ENCODE results near the gene AUTS2. TPM values are rescaled to one million over a fixed set of nuclear protein-coding genes. Genes with fewer than 3 reads are reported as not detected.

AUTS2 gene
- total RNA-seq, 1 experiment from 2014 or later = 2.5 TPM

- Histone ChIP-seq H3K4me3 (ENCODE audit: low read depth in 2 of 2, low read length in 2 of 2) (no peak overlapping the region), H3K9me3 (ENCODE audit: control insufficient read depth, insufficient read depth, low read depth, low read length) (no peaks in the 10 kb centered on the region), H3K27ac (ENCODE audit: low read length) (no peak overlapping the region), H3K27me3 (ENCODE audit: control insufficient read depth, insufficient read depth, low read length) (no peaks in the 10 kb centered on the region), H3K36me3 (ENCODE audit: control insufficient read depth, insufficient read depth, low read length) (no peaks in the 10 kb centered on the region), H3K4me1 (ENCODE audit: control insufficient read depth, insufficient read depth, low read length) (no peaks in the 10 kb centered on the region)
- no TSS peak for BruUV-seq (replicated peaks)
- TF ChIP-seq POLR2AphosphoS5 (IDR thresholded peaks at IDR 0.05; ENCODE audit: low read depth, low read length) (no peak), CTCF (IDR thresholded peaks at IDR 0.05) (no peak), REST (IDR thresholded peaks at IDR 0.05; ENCODE audit: insufficient read depth in 1 of 2, low read depth in 2 of 2, low read length in 1 of 2) (no peak), SIN3A (IDR thresholded peaks at IDR 0.05; ENCODE audit: borderline replicate concordance, insufficient read depth, low read depth, low read length) (no peak), TCF7L2 (IDR thresholded peaks at IDR 0.05; ENCODE audit: low read depth, low read length) (no peak)
- ATAC-seq (no peak), DNase-seq (ENCODE audit: low read depth, low spot score) (no peak)
- in situ Hi-C loops (cut with HindIII; ENCODE audit: low pct_unique_long_range_greater_than_20kb, low sequenced_read_pairs) (no loop called here), intact Hi-C loops (cut with micrococcal nuclease; ENCODE audit: unreplicated experiment) (no loop called here)
- POLR2A ChIA-PET = no interaction called here
- CTCF ChIA-PET = no interaction called here
These were observed 1034.1 kb downstream of the AUTS2 start for GRCh38 chr7:70632400-70632799.

GRCh38 chr7:70634071-70634470 is 1035.8 kb downstream of the AUTS2 start:
- CTCF ChIA-PET = no interaction called here
- H3K27ac ChIP-seq (ENCODE audit: low read length) = no peak overlapping the region
- H3K36me3 ChIP-seq (ENCODE audit: control insufficient read depth, insufficient read depth, low read length) = no peaks in the 10 kb centered on the region
- intact Hi-C loops (cut with micrococcal nuclease; ENCODE audit: unreplicated experiment) = no loop called here
- ATAC-seq (no peak), DNase-seq (ENCODE audit: low read depth, low spot score) (no peak)
- no peaks in the 10 kb centered on the region for H3K4me1 ChIP-seq (ENCODE audit: control insufficient read depth, insufficient read depth, low read length)
- TF ChIP-seq REST (IDR thresholded peaks at IDR 0.05; ENCODE audit: insufficient read depth in 1 of 2, low read depth in 2 of 2, low read length in 1 of 2) (no peak), CTCF (IDR thresholded peaks at IDR 0.05) (no peak), POLR2AphosphoS5 (IDR thresholded peaks at IDR 0.05; ENCODE audit: low read depth, low read length) (no peak), TCF7L2 (IDR thresholded peaks at IDR 0.05; ENCODE audit: low read depth, low read length) (no peak), SIN3A (IDR thresholded peaks at IDR 0.05; ENCODE audit: borderline replicate concordance, insufficient read depth, low read depth, low read length) (no peak)
- no peaks in the 10 kb centered on the region for H3K27me3 ChIP-seq (ENCODE audit: control insufficient read depth, insufficient read depth, low read length)
- no TSS peak for BruUV-seq (replicated peaks)
- POLR2A ChIA-PET = no interaction called here
- no peak overlapping the region for H3K4me3 ChIP-seq (ENCODE audit: low read depth in 2 of 2, low read length in 2 of 2)
- no peaks in the 10 kb centered on the region for H3K9me3 ChIP-seq (ENCODE audit: control insufficient read depth, insufficient read depth, low read depth, low read length)
- in situ Hi-C loops (cut with HindIII; ENCODE audit: low pct_unique_long_range_greater_than_20kb, low sequenced_read_pairs) = no loop called here

All from Panc1 (cell line).